ENCODE results near the gene RTN3.
"Not testable (repeated sequence)": the region's sequence is repeated elsewhere in the genome, so short reads cannot be mapped to it uniquely, and the experiment has no call there.

Gene RTN3

DNA sequence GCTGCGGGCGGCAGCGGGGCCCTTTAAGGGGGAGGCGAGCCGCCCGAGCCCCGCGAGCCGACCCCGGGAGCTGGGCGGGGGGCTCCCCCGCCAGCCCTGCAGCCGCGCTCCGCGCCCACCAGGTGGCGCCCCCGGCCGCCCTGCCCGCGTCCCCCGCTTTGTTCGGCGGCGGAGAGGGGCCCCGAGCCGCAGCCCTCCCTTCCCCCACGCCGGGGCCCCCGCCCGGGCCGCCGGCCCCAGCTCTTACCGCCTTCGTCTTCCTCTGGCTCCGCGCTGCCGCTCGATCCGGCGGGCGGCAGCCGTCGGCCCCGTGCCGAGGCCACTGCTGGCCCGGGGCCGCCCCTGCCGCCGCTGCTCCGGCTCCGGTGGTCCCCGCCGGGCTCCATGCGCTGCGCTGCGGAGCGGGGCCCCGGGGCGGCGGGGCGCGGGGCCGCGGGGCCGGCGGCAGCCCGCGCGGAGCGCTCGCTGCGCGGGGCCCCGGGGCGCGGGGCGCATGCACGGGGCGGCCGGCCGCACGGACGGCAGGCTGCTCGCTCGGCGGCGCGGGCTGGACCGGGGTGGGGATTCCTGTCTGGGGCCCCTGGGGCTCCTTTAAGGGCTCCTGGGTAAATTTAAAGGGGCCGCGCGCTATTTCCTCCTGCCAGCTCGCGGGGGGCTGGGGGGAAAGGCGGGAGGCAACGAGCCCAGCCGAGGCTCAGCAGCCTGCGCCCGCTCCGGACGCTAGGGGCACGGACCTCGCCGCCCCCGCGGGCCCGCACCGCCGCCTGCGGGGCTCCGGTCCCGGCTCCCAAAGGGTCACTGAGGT is 87.1 kb downstream of the RTN3 start, which contains the start of gene ZFTA:
ZFTA (minus strand) TSS at position 539 of the 805 bp plus-strand sequence; CDS start at position 386, 153 bp downstream.
- DNase-seq (ENCODE audit: low read depth, low spot score) = peak; percentile 50

DNA sequence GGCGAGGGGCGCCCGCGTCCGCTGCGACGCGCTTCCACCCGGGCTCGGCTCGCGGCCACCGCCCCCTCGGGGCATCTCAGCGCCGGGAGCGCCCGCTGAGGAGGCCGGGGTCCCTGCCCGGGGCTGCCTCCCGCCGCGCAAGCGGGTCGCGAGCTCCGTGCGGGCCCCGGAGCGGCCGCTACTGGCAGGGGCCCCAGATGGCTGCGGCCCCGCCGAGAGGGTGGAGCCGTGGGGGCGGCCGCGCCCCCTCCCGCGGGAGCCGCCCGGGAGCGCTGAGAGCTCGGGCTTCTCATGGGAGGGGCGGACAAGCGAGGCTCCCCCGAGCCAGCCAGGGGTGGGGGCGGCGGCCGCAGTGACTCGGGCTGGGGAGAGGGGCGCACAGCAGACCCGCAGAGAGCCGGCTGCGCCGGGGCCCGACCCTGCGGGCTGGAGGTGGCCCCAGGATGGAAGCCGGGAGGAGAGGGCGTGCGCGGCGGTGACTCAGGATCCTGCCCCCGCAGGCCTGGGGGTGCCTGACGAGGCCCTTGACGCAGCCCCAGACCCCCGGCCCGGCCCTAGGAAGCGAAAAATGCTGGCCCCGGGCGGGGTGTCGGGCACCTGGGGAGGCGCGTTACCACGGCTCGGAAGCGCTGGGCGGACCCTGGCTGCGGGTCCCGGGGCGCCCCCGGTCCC is 87.9 kb downstream of the RTN3 start:
- no peak for DNase-seq (ENCODE audit: low read depth, low spot score)

- peak; percentile 76 for DNase-seq (ENCODE audit: low read depth, low spot score)
These were observed 88.6 kb downstream of the RTN3 start for GRCh38 chr11:63769714-63770455.

DNA sequence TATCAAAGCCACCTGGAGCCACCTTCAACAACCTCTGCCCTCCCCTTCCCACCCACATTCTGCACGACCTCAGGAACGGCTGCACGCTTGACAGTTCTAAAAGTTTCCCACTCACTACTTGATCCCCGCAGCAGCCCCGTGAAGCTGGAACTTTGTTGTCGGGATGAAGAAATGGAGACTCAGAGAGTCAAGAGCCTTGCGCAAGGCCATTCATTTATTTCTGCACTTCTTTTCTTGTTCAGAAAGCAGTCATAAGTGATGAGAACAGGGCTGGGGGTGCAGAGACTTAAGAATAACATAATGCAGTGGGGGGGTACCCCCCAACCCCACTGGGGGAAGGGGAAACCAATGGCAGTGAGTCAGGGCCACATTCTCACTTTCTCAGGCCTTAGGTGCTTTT is 89.5 kb downstream of the RTN3 start:
- no peak for DNase-seq (ENCODE audit: low read depth, low spot score)

- DNase-seq (ENCODE audit: low read depth, low spot score) = not testable (repeated sequence)
These were observed 90.5 kb downstream of the RTN3 start for GRCh38 chr11:63771741-63772318.

GRCh38 chr11:63775191-63775590 is 93.9 kb downstream of the RTN3 start:
- DNase-seq (ENCODE audit: low read depth, low spot score) = no peak

DNA sequence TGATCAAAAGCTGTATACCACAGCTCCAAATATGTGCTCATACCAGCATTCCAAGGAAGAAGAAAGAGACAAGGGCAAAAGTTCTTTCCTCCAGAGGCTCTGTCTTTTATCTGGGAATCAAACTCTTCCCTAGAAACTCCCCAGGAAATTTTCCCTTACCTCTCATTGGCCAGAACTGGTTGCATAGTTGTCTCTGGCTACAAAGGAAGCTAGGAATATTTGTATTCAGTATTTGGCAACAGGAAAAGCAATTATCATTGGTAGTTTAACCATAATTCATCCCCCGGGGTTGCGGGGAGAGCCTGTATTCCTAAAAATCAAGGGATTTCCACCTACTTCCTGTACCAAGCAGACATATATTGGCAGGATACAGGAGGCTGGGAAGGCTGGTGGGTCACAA is 97.7 kb downstream of the RTN3 start:
- no peak for DNase-seq (ENCODE audit: low read depth, low spot score)

GRCh38 chr11:63782749-63783148 is 101.4 kb downstream of the RTN3 start:
- no peak for DNase-seq (ENCODE audit: low read depth, low spot score)

GRCh38 chr11:63783925-63784592 is 102.8 kb downstream of the RTN3 start:
- peak; percentile 62 for DNase-seq (ENCODE audit: low read depth, low spot score)

DNA sequence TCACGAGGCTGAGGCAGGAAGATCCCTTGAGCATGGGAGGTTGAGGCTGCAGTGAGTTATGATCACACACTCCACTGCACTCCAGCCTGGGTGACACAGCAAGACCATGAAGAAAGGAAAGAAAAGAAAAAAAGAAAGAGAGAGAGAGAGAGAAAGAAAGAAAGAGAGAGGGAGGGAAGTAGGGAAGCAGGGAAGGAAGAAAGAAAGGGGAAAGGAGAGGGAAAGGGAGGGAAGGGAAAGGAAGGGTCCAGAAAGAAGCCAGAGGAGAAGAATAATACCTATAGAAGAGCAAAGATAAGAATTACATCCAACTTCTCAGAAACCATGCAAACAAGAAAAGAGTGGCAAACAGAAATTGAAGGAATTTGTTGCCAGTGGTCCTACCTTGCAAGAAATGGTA is 104.5 kb downstream of the RTN3 start:
- DNase-seq (ENCODE audit: low read depth, low spot score) = no peak

GRCh38 chr11:63791495-63792167 is 110.3 kb downstream of the RTN3 start:
- no peak for DNase-seq (ENCODE audit: low read depth, low spot score)

DNA sequence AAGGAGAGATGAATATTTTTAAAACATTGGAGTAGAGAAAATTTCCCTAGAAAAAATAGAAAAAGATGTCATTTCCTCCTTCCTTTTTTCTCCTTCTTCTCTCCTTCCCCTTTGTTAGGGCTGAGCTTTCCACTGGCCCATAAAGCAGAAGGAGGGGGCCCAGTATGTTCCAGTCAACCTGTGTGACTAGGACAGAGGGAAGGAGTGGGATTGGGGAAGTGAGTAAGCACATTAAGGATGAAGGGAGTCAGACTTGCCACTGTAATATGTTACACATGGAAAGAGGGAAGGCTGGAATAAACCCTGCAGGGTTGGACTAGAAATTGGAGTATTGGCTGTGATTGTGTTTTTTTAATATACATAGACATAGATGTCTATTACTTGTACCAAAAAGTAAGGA is 111.9 kb downstream of the RTN3 start:
- no peak for DNase-seq (ENCODE audit: low read depth, low spot score)

DNA sequence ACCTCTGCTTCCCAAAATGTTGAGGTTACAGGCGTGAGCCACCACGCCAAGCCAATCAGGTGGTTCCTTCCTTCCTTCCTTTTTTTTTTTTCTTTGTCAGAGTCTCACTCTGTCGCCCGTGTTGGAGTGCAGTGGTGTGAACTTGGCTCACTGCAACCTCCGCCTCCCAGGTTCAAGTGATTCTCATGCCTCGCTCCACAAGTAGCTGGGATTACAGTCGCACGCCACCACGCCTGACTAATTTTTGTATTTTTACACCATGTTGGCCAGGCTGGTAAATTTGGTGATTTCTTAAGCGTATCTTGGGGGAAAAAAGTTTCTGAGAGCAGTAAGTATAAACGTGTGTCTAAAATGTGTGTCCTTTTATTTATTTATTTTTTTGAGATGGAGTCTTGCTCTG is 113.8 kb downstream of the RTN3 start:
- DNase-seq (ENCODE audit: low read depth, low spot score) = no peak

DNA sequence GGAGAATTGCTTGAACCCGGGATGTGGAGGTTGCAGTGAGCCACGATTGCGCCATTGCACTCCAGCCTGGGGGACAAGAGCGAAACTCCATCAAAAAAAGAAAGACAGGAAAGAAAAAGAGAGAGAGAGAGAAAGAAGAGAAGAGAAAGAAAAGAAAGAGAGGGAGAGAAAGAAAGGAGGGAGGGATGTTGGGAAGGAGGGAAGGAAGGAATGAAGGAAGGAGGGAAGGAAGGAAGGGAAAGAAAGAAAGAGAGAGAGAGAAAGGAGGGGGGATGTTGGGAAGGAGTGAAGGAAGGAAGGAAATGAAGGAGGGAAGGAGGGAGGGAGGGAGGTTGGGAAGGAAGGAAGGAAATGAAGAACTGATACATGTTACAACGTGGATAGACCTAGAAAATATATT is 119.6 kb downstream of the RTN3 start:
- no peak for DNase-seq (ENCODE audit: low read depth, low spot score)

DNA sequence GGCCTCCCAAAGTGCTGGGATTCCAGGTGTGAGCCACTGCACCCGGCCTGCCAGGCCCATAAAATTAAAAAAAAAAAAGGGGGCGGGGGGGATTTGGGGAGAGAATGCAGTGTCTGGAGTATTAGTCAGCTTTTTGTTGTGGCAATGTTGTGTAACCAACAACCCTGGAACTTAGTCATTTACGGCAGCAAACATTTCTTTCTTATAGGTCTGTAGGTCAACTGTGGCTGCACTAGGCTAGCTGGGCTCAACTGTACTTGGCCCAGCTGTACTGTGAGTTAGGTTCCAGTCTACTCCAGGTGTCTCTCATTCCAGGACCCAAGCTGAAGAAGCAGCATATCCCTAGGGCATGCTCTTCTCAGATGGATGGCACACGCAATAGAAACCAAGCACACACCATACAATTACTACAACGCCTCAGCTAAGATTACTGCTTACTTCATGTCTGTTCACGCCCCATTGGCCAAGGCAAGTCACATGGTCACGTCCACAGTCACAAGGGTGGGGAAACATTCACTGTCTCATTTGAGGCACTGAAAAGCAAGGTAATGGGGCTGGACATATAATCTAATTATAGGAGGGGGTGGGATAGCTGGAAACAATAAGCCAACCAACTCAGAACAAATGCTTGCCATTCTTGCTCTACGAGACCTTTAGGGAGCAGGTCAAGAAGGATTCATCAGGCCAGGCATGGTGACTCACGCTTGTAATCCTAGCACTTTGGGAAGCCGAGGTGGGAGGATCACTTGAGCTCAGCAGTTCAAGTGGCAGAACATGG is 121.5 kb downstream of the RTN3 start:
- DNase-seq (ENCODE audit: low read depth, low spot score) = peak; percentile 53

- DNase-seq (ENCODE audit: low read depth, low spot score) = no peak
These were observed 123.0 kb downstream of the RTN3 start for GRCh38 chr11:63804259-63804658.

DNA sequence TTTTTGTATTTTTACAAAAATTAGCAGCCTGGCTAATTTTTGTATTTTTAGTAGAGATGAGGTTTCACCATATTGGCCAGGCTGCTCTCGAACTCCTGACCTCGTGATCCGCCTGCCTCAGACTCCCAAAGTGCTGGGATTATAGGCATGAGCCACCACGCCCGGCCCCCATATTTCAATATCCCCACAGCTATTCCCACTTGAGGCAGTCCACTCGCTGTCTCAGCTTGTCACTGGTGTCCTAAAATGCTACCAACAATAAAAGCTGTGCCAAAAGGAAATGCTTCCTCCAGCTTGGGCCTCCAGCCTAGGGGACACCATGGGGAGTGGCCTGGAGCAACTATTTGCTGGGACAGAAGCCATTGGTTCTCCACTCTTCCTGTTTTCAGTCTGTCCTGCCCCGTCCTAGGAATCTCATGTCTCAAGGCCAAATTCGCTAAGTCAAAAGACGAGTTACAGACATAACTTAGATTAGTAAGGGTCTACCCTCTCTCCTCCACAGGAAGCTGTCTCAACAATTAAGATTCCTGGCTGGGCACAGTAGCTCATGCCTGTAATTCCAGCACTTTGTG is 124.6 kb downstream of the RTN3 start:
- peak; percentile 47 for DNase-seq (ENCODE audit: low read depth, low spot score)
